ENCODE data around the gene USP47. TPM values are rescaled to one million over a fixed set of nuclear protein-coding genes. Genes with fewer than 3 reads are reported as not detected.

USP47 gene
- total RNA-seq, 4 donors from 2014 or later, result 84.4 to 222 (median 97.6) TPM

- no peaks in the 10 kb centered on the region for H3K36me3 ChIP-seq
- H3K9me3 ChIP-seq, result no peaks in the 10 kb centered on the region
- no peak overlapping the region for H3K4me3 ChIP-seq
- no peak for TF ChIP-seq POLR2A (IDR thresholded peaks at IDR 0.05)
- TF ChIP-seq CTCF (IDR thresholded peaks at IDR 0.05 in 4 of 5, conservative IDR thresholded peaks at IDR 0.05 in 1 of 5), result no peak
- no peak overlapping the region for H3K27ac ChIP-seq
- H3K27me3 ChIP-seq, result no peaks in the 10 kb centered on the region
- in situ Hi-C loops (cut with MboI; ENCODE audit: low sequenced_read_pairs in 4 of 4), result loop anchor here in 2 of 4 donors (25.0 kb wide), 1 partner anchor 451 kb away; no protein-coding TSS in a partner anchor
- peaks cover 6 to 7% of the 10 kb centered on the region in 2 donors for H3K4me1 ChIP-seq
- no peak for ATAC-seq
- intact Hi-C loops (cut with DNase I; ENCODE audit: low total_unique reads), result no loop called here
- DNase-seq, result no peak
These were observed 30.7 kb upstream of the USP47 start for GRCh38 chr11:11810764-11811726.

GRCh38 chr11:11813288-11813962, 28.3 kb upstream of the USP47 start:
- no peak for TF ChIP-seq CTCF (IDR thresholded peaks at IDR 0.05 in 4 of 5, conservative IDR thresholded peaks at IDR 0.05 in 1 of 5)
- intact Hi-C loops (cut with DNase I; ENCODE audit: low total_unique reads), result no loop called here
- H3K4me3 ChIP-seq, result no peak overlapping the region
- H3K9me3 ChIP-seq, result no peaks in the 10 kb centered on the region
- H3K27me3 ChIP-seq, result no peaks in the 10 kb centered on the region
- H3K27ac ChIP-seq, result peak overlapping the region; percentile 4 to 57 (median 34)
- H3K36me3 ChIP-seq, result no peaks in the 10 kb centered on the region
- H3K4me1 ChIP-seq, result peaks cover 6 to 12% of the 10 kb centered on the region in 2 donors
- in situ Hi-C loops (cut with MboI; ENCODE audit: low sequenced_read_pairs in 4 of 4), result loop anchor here in 2 of 4 donors (25.0 kb wide), 1 partner anchor 449 kb away; no protein-coding TSS in a partner anchor
- peak; percentile 20 to 57 for DNase-seq
- ATAC-seq, result peak; percentile 95 to 99

GRCh38 chr11:11814614-11815452, 26.9 kb upstream of the USP47 start:
- Histone ChIP-seq H3K4me1 (peaks cover 6 to 12% of the 10 kb centered on the region in 2 donors), H3K27ac (no peak overlapping the region), H3K9me3 (no peaks in the 10 kb centered on the region), H3K4me3 (no peak overlapping the region), H3K36me3 (no peaks in the 10 kb centered on the region), H3K27me3 (no peaks in the 10 kb centered on the region)
- ATAC-seq (no peak), DNase-seq (no peak)
- no peak for TF ChIP-seq CTCF (IDR thresholded peaks at IDR 0.05 in 4 of 5, conservative IDR thresholded peaks at IDR 0.05 in 1 of 5)
- no peak for TF ChIP-seq POLR2A (IDR thresholded peaks at IDR 0.05)
- in situ Hi-C loops (cut with MboI; ENCODE audit: low sequenced_read_pairs in 4 of 4), result loop anchor here in 2 of 4 donors (25.0 kb wide), 1 partner anchor 447 kb away; no protein-coding TSS in a partner anchor
- intact Hi-C loops (cut with DNase I; ENCODE audit: low total_unique reads), result no loop called here

Measured in gastrocnemius medialis (tissue), 4 donors.